Natural killer cell (primary cell): Measurements from ENCODE around the gene C16orf78. TPM values are rescaled to one million over a fixed set of nuclear protein-coding genes. Genes with fewer than 3 reads are reported as not detected.

ENCODE experiments used
- ATAC-seq, 3 donors: fragments of 150-1000 bp in 2 of 3; fragments of 200-7000 bp in 1 of 3; cut with Tn5 transposase; 1 replicate in 1 of 3; 2 replicates in 2 of 3; pipeline ENCODE4 v1.10.0; 2021; ENCODE audit warnings: mild to moderate bottlenecking in 2 of 3, moderate library complexity in 2 of 3
- DNase-seq, 2 donors: peaks; one replicate each; pipeline versions ENCODE4 v3.0.0 to v3.0.0-alpha.2; 2013 to 2021; ENCODE audit warnings: mixed read lengths in 1 of 2
- H3K27ac ChIP-seq: one replicate; pipeline ENCODE4 v1.5.1; 2013; ENCODE audit warnings: mild to moderate bottlenecking, low read length
- H3K27me3 ChIP-seq: one replicate; pipeline ENCODE4 v1.6.1; 2013; ENCODE audit warnings: low read length; ENCODE audit not compliant: control insufficient read depth, insufficient read depth
- H3K36me3 ChIP-seq: one replicate; pipeline ENCODE4 v1.6.1; 2013; ENCODE audit warnings: low read length; ENCODE audit not compliant: control insufficient read depth, insufficient read depth
- H3K4me1 ChIP-seq: one replicate; pipeline ENCODE4 v1.6.1; 2013; ENCODE audit warnings: low read length; ENCODE audit not compliant: control insufficient read depth, insufficient read depth
- H3K4me3 ChIP-seq: one replicate; pipeline ENCODE4 v1.5.1; 2013; ENCODE audit warnings: low read length
- H3K9me3 ChIP-seq: one replicate; pipeline ENCODE4 v1.6.1; 2013; ENCODE audit warnings: low read length; ENCODE audit not compliant: control insufficient read depth, insufficient read depth
- H3K27ac Mint-ChIP-seq, 2 donors: one replicate each; pipeline ENCODE4 v1.8.0; 2022; ENCODE audit warnings: mild to moderate bottlenecking in 2 of 2, mixed read lengths in 2 of 2, moderate library complexity in 1 of 2
- H3K27me3 Mint-ChIP-seq, 2 donors: one replicate each; pipeline ENCODE4 v1.8.0; 2022; ENCODE audit warnings: low read depth in 2 of 2, mixed read lengths in 2 of 2
- H3K36me3 Mint-ChIP-seq: one replicate; pipeline ENCODE4 v1.8.0; 2022; ENCODE audit warnings: mixed read lengths
- H3K4me1 Mint-ChIP-seq, 2 donors: one replicate each; pipeline ENCODE4 v1.8.0; 2022; ENCODE audit warnings: mixed read lengths in 2 of 2
- H3K4me3 Mint-ChIP-seq: one replicate; pipeline ENCODE4 v1.8.0; 2022; ENCODE audit warnings: mild to moderate bottlenecking, moderate library complexity, mixed read lengths
- H3K9me3 Mint-ChIP-seq, 2 donors: one replicate each; pipeline ENCODE4 v1.8.0; 2022; ENCODE audit warnings: mixed read lengths in 2 of 2
- CTCF ChIP-seq: fragments of 200-600 bp; IDR thresholded peaks from one replicate; pipeline ENCODE4 v1.8.0; 2022; ENCODE audit warnings: antibody characterized with exemption
- WGBS: methylation state at CpG from one replicate; pipeline ENCODE4 v1.1.7; 2013; ENCODE audit warnings: missing lambda C conversion rate; ENCODE audit not compliant: insufficient coverage; 5-methylcytosine and 5-hydroxymethylcytosine counted together
- intact Hi-C: fragments of 100-400 bp; cut with micrococcal nuclease; formaldehyde crosslinking; loops from one replicate; pipeline ENCODE4 v1.14.2; 2022
- total RNA-seq, 4 donors: library from RNA; stranded (reverse); fragments of 120-200 nt in 1 of 4; gene quantifications; one replicate each; pipeline versions ENCODE4 v1.2.3 to v1.2.4, GENCODE V29; 2013 to 2022

C16orf78 gene
- total RNA-seq, 3 donors from 2014 or later (not counting 1 experiment from before 2014, with no cell fraction given), result not detected

- no peak for TF ChIP-seq CTCF
- no peak for DNase-seq
- intact Hi-C loops, result no loop called here
- Histone ChIP-seq H3K4me3 (no peak overlapping the region), H3K9me3 (no peaks in the 10 kb centered on the region), H3K27me3 (no peaks in the 10 kb centered on the region), H3K27ac (no peak overlapping the region), H3K36me3 (no peaks in the 10 kb centered on the region), H3K4me1 (peaks cover 18% of the 10 kb centered on the region)
- Mint-ChIP-seq H3K36me3 (no peaks in the 10 kb centered on the region), H3K4me3 (no peak overlapping the region), H3K27me3 (peaks cover 0 to 3% of the 10 kb centered on the region in 2 donors), H3K4me1 (peaks cover 13 to 16% of the 10 kb centered on the region in 2 donors), H3K9me3 (no peaks in the 10 kb centered on the region), H3K27ac (no peak overlapping the region)
- WGBS, result 89% methylated on average over 5 of the region's 5 CpGs
- ATAC-seq, result no peak
Observed at GRCh38 chr16:49437344-49437743, 63.7 kb downstream of the C16orf78 start.

- Histone ChIP-seq H3K27ac (no peak overlapping the region), H3K27me3 (no peaks in the 10 kb centered on the region), H3K4me3 (no peak overlapping the region), H3K9me3 (no peaks in the 10 kb centered on the region), H3K4me1 (peaks cover 32% of the 10 kb centered on the region), H3K36me3 (no peaks in the 10 kb centered on the region)
- H3K27me3 Mint-ChIP-seq, result peaks cover 0 to 3% of the 10 kb centered on the region in 2 donors
- no peak overlapping the region for H3K27ac Mint-ChIP-seq
- DNase-seq (no peak), ATAC-seq (no peak)
- WGBS, result 87% methylated on average over 7 of the region's 7 CpGs
- H3K9me3 Mint-ChIP-seq, result no peaks in the 10 kb centered on the region
- TF ChIP-seq CTCF, result no peak
- H3K36me3 Mint-ChIP-seq, result no peaks in the 10 kb centered on the region
- H3K4me3 Mint-ChIP-seq, result no peak overlapping the region
- peaks cover 24 to 26% of the 10 kb centered on the region in 2 donors for H3K4me1 Mint-ChIP-seq
- intact Hi-C loops, result no loop called here
Observed at GRCh38 chr16:49439050-49439449, 65.4 kb downstream of the C16orf78 start.

GRCh38 chr16:49439676-49440075 is 66.1 kb downstream of the C16orf78 start:
- no peaks in the 10 kb centered on the region for H3K9me3 ChIP-seq
- ATAC-seq (no peak), DNase-seq (no peak)
- TF ChIP-seq CTCF, result no peak
- peaks cover 32% of the 10 kb centered on the region for H3K4me1 ChIP-seq
- H3K36me3 ChIP-seq, result no peaks in the 10 kb centered on the region
- Mint-ChIP-seq H3K27me3 (peaks cover 0 to 6% of the 10 kb centered on the region in 2 donors), H3K4me1 (peaks cover 24 to 26% of the 10 kb centered on the region in 2 donors), H3K9me3 (no peaks in the 10 kb centered on the region), H3K36me3 (no peaks in the 10 kb centered on the region), H3K27ac (no peak overlapping the region), H3K4me3 (no peak overlapping the region)
- no peak overlapping the region for H3K27ac ChIP-seq
- intact Hi-C loops, result no loop called here
- 86% methylated on average over 4 of the region's 4 CpGs for WGBS
- H3K4me3 ChIP-seq, result no peak overlapping the region
- no peaks in the 10 kb centered on the region for H3K27me3 ChIP-seq
